ENCODE measurements around the gene SLC1A4. TPM values are rescaled to one million over a fixed set of nuclear protein-coding genes. Genes with fewer than 3 reads are reported as not detected.

SLC1A4 gene
- total and polyA plus RNA-seq, 10 of the 15 experiments (the other 5 are each of a cell fraction or from before 2014, with no cell fraction given): 10.8 to 43.2 (median 27.7) TPM

DNA sequence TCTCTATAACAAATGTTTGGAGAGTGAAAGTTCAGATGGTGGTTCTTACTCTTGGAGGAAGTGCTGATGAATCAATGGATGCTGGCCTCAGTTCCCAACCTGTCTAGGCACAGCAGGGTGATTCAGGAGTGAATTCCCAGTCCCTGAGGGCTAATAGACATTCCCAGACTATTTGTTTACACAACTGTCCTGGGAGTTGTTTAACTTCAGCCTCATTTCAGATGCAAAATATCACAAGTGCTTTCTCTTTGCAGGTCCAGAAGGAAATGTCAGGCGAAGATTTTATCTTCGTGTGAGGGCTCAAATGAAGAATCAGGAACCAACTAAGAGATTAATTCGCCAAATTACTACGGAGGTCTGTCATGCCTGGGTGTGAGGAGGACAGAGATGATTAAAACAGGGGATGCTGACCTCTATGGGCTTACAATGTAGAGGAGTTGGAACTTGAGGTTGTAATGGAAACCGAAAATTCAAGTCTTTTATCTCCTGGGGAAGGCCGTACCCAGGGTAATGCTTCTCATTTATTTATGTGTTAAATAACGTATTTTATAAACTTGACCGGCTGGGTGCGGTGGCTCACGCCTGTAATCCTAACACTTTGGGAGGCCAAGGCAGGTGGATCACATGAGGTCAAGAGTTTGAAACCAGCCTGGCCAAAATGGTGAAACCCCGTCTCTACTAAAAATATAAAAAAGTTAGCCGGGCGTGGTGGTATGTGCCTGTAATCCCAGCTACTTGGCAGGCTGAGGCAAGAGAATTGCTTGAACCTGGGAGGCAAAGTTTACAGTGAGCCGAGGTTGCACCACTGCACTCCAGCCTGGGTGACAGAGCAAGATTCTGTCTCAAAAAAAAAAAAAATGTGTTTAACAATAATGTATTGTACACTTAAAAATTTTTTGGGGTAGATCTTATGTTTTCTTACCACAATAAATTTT is 38.7 kb upstream of the SLC1A4 start (continued):
- TF ChIP-seq, protein P1, sequence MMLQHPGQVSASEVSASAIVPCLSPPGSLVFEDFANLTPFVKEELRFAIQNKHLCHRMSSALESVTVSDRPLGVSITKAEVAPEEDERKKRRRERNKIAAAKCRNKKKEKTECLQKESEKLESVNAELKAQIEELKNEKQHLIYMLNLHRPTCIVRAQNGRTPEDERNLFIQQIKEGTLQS (IDR thresholded peaks at IDR 0.05; ENCODE audit: borderline replicate concordance, extremely low read depth, low read depth, low read length): no peak
- TF ChIP-seq PAX5 (IDR thresholded peaks at IDR 0.05; ENCODE audit: borderline replicate concordance, low read depth, low read length) (no peak), SUPT20H (IDR thresholded peaks at IDR 0.05; ENCODE audit: borderline replicate concordance, control insufficient read depth, low read depth, low read length) (no peak), YY1 (IDR thresholded peaks at IDR 0.05; ENCODE audit: low read depth, low read length) (no peak), RAD21 (IDR thresholded peaks at IDR 0.05; ENCODE audit: insufficient read depth, low read depth, low read length) (peak; percentile 29; the same call in 1 of the 2 replicates), NR2F1 (conservative IDR thresholded peaks at IDR 0.05) (peak; percentile 44), ATF7 (IDR thresholded peaks at IDR 0.05; ENCODE audit: low read depth) (no peak), MTA2 (IDR thresholded peaks at IDR 0.05; ENCODE audit: low read depth) (peak; percentile 19; the same call in 1 of the 2 replicates), ZNF217 (IDR thresholded peaks at IDR 0.05) (peak; percentile 41; the same call in 1 of the 2 replicates), PML (IDR thresholded peaks at IDR 0.05; ENCODE audit: low read length) (no peak), SIN3A (IDR thresholded peaks at IDR 0.05; ENCODE audit: low read depth, low read length) (no peak), TBL1XR1 (IDR thresholded peaks at IDR 0.05; ENCODE audit: low read depth, low read length) (no peak), ZNF687 (IDR thresholded peaks at IDR 0.05) (0 out of 2 replicates have a peak, but pooled peaks have one; percentile 37), CBX5 (IDR thresholded peaks at IDR 0.05; ENCODE audit: low read depth) (no peak), SREBF1 (IDR thresholded peaks at IDR 0.05; ENCODE audit: low read length) (no peak), E4F1 (IDR thresholded peaks at IDR 0.05; ENCODE audit: borderline replicate concordance, partially characterized antibody) (no peak), NBN (IDR thresholded peaks at IDR 0.05) (no peak), MYB (IDR thresholded peaks at IDR 0.05; ENCODE audit: borderline replicate concordance, low read depth, low read length) (no peak)
- TF ChIP-seq, protein P2, sequence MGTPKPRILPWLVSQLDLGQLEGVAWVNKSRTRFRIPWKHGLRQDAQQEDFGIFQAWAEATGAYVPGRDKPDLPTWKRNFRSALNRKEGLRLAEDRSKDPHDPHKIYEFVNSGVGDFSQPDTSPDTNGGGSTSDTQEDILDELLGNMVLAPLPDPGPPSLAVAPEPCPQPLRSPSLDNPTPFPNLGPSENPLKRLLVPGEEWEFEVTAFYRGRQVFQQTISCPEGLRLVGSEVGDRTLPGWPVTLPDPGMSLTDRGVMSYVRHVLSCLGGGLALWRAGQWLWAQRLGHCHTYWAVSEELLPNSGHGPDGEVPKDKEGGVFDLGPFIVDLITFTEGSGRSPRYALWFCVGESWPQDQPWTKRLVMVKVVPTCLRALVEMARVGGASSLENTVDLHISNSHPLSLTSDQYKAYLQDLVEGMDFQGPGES (IDR thresholded peaks at IDR 0.05): no peak
- TF ChIP-seq, protein P3, sequence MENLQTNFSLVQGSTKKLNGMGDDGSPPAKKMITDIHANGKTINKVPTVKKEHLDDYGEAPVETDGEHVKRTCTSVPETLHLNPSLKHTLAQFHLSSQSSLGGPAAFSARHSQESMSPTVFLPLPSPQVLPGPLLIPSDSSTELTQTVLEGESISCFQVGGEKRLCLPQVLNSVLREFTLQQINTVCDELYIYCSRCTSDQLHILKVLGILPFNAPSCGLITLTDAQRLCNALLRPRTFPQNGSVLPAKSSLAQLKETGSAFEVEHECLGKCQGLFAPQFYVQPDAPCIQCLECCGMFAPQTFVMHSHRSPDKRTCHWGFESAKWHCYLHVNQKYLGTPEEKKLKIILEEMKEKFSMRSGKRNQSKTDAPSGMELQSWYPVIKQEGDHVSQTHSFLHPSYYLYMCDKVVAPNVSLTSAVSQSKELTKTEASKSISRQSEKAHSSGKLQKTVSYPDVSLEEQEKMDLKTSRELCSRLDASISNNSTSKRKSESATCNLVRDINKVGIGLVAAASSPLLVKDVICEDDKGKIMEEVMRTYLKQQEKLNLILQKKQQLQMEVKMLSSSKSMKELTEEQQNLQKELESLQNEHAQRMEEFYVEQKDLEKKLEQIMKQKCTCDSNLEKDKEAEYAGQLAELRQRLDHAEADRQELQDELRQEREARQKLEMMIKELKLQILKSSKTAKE (IDR thresholded peaks at IDR 0.05; ENCODE audit: low read depth, poor library complexity, severe bottlenecking): no peak

Measured in GM12878 (cell line).